GM12892 (cell line): ENCODE results near the gene HS3ST2.

Experiments
- POLR2A ChIP-seq: IDR thresholded peaks from 2 replicates; pipeline ENCODE4 v1.6.1; 2011; ENCODE audit warnings: low read depth, low read length, control low read depth
- POLR2AphosphoS5 ChIP-seq: IDR thresholded peaks from 2 replicates; pipeline ENCODE4 v1.6.1; 2011; ENCODE audit warnings: low read depth, low read length, control low read depth
- TAF1 ChIP-seq: IDR thresholded peaks from 2 replicates; pipeline ENCODE4 v1.6.1; 2011; ENCODE audit warnings: low read depth, mild to moderate bottlenecking, control low read depth, low read length, borderline replicate concordance

GRCh38 chr16:22814711-22815105, 746 bp downstream of the HS3ST2 start:
- no peak for TF ChIP-seq POLR2AphosphoS5
- TF ChIP-seq POLR2A, result no peak
- TF ChIP-seq TAF1, result no peak
